GM21526 (cell line): ENCODE results near the gene ZNF213.

ENCODE experiments used
- ATAC-seq: cut with Tn5 transposase; IDR thresholded peaks from one replicate; pipeline ENCODE4 v1.9.1; 2021; ENCODE audit warnings: moderate library complexity; ENCODE audit not compliant: unreplicated experiment, low FRiP score

Gene ZNF213

GRCh38 chr16:3134338-3135125, at the start of gene ZNF213:
Gene ZNF213, plus strand, starts transcription at chr16:3135029. Its CDS starts 2,252 bp downstream, at chr16:3137281.
- peak; percentile 79 for ATAC-seq

- ATAC-seq, result no peak
These were observed 48.8 kb upstream of the ZNF213 start for GRCh38 chr16:3085868-3086595.

GRCh38 chr16:3086596-3087242, 48.1 kb upstream of the ZNF213 start:
- ATAC-seq, result no peak

GRCh38 chr16:3087243-3088235, 47.3 kb upstream of the ZNF213 start:
- no peak for ATAC-seq

GRCh38 chr16:3088450-3088849, 46.4 kb upstream of the ZNF213 start:
- ATAC-seq, result no peak

- ATAC-seq, result no peak
These were observed 45.7 kb upstream of the ZNF213 start for GRCh38 chr16:3088925-3089716.

GRCh38 chr16:3089717-3090592, 44.9 kb upstream of the ZNF213 start:
- no peak for ATAC-seq

- ATAC-seq, result no peak
These were observed 43.3 kb upstream of the ZNF213 start for GRCh38 chr16:3091551-3091950.

GRCh38 chr16:3092501-3092941, 42.3 kb upstream of the ZNF213 start:
- no peak for ATAC-seq

- ATAC-seq, result no peak
These were observed 40.4 kb upstream of the ZNF213 start for GRCh38 chr16:3094289-3095027.

GRCh38 chr16:3095869-3096268, 39.0 kb upstream of the ZNF213 start:
- ATAC-seq, result no peak

- ATAC-seq, result no peak
These were observed 38.5 kb upstream of the ZNF213 start for GRCh38 chr16:3096362-3096761.

GRCh38 chr16:3097266-3097665, 37.6 kb upstream of the ZNF213 start:
- no peak for ATAC-seq

- ATAC-seq, result no peak
These were observed 36.1 kb upstream of the ZNF213 start, which contains the start of gene ZSCAN10 for GRCh38 chr16:3098459-3099394. Gene ZSCAN10, minus strand, starts transcription at chr16:3099294. Its CDS starts 6,357 bp downstream, at chr16:3092937.

- ATAC-seq, result no peak
These were observed 35.5 kb upstream of the ZNF213 start for GRCh38 chr16:3099395-3099731.

- peak; percentile 43 for ATAC-seq
These were observed 34.9 kb upstream of the ZNF213 start for GRCh38 chr16:3099732-3100499.
